GM19372 (cell line): ENCODE results near the gene SYCP3.

Experiments
- ATAC-seq: cut with Tn5 transposase; IDR thresholded peaks from one replicate; pipeline ENCODE4 v1.9.1; 2021; ENCODE audit warnings: mild to moderate bottlenecking, low read depth, moderate library complexity; ENCODE audit not compliant: unreplicated experiment

SYCP3 gene

DNA sequence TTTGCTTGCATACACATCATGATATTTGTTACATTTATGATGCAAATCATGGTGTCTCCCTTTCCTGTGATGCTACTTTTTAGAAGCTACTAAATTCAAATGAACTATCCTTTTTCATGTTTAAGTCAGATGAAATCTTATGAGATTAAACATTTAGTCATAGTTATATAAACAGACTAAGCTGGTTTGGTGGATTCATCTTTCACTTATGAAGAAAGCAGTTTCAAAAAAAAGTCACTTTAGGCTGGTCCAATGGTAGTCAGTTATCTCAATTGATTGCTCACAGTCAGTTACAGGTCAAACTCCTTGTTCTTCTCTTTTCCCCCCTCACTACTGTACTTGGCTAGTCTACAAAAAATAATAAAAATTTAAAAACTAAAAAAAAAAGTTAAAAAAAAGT lies 19.7 kb downstream of the SYCP3 start:
- ATAC-seq, result no peak

DNA sequence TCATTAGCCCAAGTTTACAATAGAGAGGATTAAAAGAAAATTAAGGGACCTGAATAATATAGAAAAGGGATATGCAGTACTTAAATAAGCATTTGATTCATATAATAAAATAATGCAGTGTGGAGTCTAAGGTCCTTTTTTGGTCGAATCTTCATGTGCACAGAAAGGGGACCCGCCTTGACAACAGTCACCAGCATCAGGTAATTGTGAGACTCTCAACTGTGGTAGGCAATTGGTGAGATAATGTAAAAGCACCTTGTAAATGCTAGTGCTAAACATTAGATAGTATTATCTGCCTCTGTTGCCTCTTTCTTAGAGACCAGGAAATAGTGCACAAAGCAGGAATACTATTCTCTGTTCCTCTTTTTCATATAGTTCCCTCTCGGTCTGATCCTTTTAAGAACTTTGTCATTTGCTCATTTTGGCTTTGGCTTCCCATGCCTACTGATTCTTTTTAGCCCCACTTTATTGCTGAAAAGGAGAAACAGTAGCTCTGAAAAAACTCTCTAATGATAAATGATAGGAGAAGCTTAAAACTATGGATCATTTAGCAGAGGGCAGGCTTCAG lies 24.3 kb downstream of the SYCP3 start:
- ATAC-seq, result no peak

DNA sequence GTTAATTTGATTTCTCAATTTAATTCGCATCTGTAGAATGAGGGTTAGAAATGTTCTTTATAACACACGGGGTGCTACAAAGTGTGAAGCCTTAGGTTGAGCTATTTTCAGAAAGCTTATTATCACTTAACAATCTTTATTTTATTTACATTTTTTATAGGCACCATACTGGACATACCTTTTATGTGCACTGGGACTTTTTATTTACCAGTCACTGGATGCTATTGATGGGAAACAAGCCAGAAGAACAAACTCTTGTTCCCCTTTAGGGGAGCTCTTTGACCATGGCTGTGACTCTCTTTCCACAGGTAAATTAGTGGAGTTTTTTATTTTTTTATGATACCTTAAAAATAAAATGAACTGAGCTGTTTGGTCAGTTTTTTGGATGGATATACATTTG lies 25.3 kb downstream of the SYCP3 start:
- no peak for ATAC-seq

DNA sequence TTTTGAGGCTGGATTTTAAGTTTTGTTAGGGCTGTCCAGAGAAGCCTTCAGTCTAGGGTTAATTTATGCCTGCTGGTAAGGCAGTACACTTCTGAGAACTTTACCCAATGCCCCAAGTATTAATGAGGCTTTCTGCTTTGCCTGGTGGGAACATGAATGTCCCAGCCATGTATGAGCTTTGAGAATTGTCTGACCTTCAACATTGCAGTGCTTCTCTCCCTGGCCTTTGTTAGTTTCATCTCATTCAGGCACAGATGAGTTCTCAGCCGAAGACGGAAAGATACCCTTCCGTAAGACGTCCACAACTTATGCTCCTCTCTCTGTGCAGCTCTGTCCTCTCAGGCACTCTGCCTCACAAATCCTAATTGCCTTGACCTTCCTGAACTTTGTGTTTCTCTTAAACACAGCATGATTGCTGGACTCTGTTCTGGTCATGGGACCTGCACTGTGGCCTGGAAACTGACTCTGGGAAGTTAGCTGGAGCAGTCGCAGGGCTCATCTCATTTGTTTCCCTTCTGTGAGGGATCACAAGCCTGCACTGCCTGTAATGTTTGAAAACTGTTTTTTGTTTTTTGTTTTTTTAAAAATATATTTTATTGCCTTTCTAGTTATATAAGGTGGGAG lies 26.1 kb downstream of the SYCP3 start:
- ATAC-seq, result no peak

DNA sequence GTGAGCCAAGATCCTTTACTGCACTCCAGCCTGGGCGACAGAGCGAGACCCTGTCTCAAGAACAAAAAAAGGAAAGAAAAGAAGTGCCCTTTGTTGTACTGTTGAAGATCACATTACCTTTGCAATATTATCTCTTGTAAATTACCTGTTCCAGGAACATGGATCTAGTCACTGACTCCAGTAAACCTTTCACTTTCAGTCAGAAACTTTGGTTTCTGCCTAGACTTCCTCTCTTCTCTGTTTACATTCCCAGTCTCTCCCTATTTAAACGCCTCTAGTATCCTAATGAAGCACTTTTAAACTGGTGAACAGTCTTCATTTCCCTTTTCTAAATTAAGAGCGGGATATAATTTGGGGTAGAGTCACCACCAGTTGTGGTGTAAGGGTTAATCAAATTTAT lies 29.0 kb downstream of the SYCP3 start:
- ATAC-seq, result no peak

DNA sequence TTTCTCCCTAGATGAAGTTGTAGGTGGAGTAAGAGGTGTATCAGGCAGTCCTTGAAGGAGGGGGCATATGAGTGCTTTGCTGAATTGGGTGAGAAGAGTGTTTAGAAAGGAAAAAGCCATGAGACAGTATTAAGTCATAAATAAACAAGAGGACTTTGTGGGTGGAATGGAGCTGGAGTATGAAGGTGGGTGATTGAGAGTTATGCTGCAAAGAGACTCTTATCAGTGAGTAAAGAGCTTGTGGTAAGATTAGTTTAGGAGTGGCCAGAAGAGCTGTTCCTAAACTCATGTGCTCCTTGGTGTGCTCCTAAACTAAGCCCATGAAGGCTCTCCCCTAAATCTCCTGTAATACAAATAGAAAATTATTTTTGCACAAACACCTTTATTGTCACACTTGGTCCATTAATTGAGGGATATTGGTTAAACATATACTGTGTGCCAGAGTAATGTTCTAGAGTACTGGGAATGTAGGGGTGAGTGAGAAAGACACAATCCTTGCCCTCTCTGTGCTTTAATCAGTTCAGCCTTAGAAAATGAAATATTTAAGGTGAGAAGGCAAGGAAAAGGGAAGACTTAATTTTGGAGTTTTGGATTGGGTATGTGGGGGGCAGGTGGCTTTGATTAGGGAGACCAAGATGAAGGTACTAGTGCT lies 32.0 kb downstream of the SYCP3 start:
- ATAC-seq, result no peak

DNA sequence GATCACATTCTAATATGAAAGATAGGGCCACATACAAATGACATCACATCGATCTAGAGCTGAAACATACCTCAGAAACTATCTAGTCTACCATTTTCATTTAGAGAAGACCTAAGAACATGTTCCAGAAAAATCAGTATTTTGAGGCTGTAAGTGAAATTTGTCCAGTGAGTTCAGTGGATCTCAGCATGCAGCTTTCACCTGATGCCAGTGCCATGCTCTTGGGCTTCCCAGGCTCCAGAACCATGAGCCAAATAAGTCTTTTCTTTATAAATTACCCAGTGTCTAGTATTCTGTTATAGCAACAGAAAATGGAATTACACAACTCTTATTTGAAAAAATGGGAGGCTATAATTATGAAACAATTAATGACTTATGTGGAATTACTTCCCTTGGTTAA lies 32.9 kb downstream of the SYCP3 start:
- ATAC-seq, result no peak

DNA sequence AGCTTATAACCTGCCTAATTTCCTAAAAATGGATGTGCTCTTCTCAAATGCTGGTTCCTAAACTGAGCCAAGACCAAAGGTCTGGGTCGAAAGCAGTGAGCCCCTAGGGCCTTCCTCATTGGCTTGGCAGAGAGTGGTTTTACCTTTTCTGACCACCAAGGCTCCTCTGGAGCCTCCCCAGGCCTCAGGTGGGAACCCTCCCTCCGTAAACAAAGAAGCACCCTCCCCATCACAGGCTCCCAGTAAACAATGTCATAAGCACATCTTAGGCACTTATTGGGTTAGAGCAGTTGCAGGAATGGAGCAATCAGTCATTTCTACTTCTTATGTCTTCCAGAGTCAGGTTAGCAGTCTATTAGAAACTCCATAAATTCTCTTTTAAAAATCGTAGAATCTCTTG lies 35.8 kb downstream of the SYCP3 start:
- no peak for ATAC-seq

DNA sequence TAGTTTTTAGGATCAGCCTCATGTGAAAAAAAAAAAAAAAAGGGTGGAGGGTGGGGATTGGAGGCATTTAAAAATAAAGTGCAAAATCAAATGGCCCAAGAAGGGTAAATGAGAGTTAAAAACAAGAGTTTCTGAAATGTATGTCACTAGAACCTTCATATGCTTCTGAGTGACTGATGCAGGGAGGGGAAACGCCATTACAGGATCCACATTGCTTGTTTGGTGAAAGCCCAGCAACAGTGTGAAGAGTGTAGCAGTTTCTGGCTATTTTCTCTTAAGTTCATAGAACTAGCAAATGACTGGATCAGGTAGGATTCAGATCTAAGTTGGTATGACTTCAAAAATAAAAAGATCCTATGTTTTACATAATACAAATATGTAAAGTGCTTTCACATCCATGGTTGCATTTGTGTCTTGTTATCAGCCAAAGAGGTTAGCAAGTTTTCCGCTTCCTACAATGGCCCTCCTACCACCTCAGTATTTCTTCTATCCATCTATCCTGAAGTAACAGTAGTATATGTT lies 38.9 kb downstream of the SYCP3 start:
- ATAC-seq, result no peak

DNA sequence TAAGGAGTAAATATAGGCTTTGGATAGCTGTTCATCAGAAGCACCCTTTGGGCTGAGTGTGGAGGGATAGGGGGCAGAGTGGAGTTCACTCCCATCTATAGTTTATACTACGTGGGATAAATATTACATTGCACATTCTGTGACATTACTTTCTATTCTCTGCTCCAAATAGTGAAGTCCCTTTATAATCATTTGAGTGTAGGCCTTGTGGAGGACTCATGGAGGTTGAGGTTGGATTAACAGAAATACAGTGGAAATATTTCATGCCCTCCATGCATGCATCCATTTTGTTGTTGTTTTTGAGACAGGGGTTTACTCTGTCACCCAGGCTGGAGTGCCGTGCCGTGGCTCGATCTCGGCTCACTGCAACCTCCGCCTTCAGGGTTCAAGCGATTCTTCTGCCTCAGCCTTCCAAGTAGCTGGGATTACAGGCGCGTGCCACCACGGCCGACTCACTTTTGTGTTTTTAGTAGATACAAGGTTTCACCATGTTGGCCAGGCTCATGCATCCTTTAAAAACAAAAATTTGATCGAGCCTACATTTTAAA lies 40.4 kb downstream of the SYCP3 start:
- no peak for ATAC-seq

DNA sequence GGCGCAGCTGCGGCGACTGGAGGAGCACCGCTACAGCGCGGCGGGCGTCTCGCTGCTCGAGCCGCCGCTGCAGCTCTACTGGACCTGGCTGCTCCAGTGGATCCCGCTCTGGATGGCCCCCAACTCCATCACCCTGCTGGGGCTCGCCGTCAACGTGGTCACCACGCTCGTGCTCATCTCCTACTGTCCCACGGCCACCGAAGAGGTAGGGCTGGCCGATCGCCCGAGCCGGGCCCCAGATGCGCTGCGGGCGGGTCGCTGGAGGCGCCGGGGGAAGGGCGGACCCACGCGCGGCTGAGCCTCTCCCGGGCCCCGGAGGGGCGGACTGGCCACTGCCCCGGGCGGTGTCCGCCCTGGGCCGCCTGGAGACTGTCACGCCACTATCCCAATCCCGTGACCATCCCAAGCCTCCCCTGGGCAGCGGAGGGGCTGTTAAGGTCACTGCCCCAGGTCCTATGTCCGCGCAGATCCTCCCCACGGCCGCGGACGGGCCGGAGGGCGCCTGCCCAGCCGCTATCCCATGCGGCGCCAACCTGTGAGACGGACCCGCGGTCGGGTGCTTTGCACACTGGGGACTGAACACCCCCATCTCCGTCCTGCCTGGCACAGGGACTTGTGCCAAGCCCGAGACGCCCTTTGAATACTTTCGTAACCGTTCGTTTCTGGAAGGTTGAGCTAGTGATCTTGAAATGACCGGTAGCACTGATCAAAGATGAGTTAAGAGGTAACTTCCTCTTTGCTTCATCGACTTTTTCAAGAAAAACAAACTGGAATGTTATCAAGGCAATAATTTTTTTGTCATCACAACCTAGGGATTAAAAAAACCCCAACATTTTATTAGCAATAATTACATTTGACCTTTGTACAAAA lies 41.1 kb downstream of the SYCP3 start:
- ATAC-seq, result peak; percentile 37

DNA sequence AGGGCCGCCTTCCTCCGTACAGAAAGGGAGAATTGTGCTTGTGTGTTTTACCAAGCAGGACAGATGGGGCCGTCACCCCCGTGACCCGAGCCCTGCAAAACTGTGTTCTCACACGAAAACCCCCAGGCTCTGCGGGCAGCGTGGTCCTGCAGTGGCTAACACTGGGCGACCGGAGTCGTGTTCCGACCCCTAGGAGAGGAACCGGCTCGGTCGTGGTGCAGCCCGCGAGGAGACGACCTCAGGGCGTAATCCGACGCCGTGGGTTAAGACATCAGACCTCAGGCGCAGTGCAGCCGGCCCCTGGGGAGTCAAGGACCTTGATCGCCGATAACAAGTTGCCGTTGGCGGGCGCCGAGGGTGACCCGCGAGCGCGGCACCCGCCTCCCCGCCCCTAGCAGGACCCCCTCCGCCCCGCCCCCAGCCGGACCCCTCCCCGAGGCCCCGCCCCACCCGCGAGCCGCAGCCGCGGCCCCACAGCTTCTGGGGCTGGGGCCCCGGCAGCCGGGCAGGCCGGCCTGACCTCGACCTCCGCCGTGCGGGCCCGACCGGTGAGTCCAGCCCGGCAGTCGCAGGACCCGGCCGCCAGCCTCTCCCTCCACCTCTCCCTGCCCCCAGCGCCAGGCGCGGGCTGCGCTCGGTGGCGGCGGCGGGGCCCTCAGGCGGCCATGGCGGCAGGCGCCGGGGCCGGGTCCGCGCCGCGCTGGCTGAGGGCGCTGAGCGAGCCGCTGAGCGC lies 41.9 kb downstream of the SYCP3 start, which contains the start of gene CHPT1:
Gene CHPT1, plus strand, starts transcription at position 444 of the 733 bp plus-strand sequence. Its CDS starts 222 bp downstream, at position 666.
- ATAC-seq, result peak; percentile 60

DNA sequence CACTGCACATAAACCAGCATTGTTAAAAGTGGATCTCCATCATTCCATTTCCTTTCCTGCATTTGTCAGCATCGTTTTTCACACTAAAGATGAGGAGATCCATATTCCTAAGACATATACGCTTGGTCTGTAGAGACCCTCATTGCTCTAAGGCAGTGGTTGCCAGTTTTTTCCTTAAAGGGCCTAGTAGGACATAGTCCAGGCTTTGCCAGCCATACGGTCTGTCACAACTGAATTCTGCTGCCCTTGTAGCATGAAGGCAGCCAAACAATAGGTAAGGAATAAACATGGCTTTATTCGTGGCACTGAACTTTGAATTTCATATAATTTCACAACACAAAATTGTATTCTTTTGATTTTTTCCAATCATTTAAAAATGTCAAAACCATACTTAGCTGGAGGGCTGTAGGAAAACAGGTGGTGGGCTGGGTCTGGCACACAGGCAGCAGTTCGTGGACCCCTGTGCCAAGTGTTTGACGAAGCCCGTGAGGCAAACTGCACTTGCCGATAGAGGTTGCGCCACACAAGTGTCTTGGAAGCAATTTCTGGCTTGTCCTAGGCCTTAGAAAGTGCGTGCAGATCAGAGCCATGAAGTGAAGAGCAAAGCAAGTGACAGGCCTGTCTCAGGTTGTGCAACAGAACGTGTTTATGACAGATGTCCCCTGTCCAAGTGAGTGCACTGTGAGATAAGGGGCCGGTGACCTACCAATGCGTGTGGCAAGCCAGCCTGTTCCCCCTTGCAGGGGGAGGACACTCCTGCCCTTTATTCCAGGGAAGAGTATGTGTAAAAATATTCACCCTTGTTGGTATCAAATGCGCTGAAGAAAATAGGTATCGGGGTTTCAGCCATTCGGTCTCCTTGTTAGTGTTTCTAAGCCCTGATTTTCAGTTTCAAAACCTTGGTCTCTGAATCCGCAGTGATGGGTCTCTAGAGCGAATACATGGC lies 42.7 kb downstream of the SYCP3 start:
- no peak for ATAC-seq

DNA sequence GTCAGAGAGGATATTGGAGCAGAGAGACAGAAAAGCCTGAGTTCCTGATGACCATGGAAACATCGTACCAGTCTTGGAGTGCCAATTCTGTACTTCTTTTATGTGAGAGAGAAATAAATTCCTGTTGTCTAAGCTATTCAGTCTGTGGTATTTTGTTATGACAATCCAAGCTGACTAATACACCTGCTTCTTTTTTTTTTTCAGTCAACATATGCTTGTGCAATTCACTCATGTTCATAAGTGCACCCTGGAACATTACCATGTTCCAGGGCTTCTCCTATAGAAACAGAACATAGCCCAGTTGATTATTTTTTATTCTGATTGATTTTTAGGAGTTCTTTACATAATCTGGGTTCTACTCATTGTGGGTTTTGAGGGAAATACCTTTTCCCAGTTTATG lies 43.6 kb downstream of the SYCP3 start:
- ATAC-seq, result no peak

DNA sequence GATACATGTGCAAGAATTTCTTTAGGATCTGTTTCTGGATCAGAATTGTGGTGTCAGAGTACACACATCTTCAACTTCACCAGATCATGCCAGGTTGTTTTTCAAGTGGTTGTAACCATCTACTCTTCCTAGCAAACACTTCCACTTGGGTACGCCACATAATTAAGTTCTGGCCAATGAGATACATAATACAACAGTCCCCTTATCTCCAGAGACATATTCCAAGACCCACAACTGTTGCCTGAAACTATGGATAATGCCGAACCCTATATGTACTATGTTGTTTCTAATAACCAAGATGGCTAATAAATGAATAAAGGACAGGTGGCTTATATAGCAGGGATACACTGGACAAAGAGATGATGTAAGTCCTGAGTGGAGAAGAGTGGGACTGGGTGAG lies 44.3 kb downstream of the SYCP3 start:
- no peak for ATAC-seq

DNA sequence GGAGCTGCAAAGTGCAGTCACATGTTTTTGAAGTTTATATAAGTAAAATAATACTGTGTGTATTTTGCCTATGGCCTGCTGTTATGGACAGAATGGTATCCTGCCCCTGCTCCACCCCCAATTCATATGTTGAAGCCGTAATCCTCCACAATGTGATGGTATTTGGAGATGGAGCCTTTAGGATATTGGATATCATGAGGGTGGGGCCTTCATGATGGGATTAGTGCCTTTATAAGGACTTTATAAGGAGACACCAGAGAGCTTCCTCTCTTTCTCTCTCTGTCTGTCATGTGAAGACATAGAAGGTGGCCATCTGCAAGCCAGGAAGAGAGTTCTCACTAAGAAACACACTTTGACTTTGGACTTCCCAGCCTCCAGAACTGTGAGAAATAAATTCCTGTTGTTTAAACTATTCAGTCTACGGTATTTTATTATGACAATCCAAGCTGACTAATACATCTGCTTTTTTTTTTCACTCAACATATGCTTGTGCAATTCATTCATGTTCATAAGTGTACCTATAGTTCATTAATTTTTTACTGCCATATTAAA lies 44.9 kb downstream of the SYCP3 start:
- ATAC-seq, result no peak

DNA sequence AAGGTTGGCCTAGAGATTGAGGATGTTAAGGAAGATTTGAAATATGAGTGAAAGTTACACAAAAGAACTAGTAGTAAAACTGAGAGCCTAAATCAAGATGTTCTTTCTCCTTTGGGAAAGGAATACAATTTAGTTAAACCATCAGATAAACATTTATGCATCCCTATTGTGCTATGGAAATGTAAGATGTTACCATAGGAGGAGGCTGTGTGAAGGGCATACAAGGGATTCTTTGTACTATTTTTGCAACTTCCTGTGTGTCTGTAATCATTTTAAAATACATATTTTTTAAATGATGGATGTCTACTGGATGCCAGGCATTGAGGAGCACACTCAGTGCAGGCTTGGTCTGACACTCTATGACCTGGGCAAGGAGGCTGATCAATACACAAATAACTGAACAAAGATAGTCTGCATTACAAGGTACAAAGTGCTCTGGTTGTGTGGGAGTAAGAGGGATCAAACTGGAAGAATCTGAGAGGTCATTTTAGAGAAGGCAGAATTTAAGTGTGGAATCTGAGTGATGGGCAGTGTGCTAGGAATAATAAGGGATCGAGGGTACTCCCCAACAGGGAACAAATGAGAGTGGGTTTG lies 47.7 kb downstream of the SYCP3 start:
- no peak for ATAC-seq

DNA sequence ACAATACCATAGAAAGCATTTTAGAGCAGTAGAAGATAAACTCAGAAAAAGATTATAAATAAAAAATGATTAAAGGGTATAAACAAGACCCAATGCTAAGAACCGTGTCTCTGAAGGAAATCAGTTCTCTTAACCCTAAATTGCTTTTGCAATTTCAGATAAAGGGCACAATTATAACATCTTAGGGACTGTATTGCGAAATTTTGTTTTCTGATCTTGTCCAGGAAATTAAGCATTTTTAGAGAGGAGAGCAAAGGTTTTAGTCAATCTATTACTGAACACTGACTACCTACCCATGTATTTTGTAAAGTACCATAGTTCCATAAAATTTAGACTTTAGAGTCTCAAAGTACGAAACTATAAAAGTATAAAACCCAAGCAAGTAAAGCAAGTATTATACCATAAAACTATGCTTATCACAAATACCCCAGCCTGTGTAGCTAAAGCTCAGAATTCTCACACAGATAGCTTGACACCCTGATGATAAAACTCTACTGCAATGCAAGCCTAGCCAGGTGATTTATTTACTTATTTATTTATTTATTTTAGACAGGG lies 48.6 kb downstream of the SYCP3 start:
- ATAC-seq, result no peak
